ENCODE measurements around the gene ELAVL4. TPM values are rescaled to one million over a fixed set of nuclear protein-coding genes. Genes with fewer than 3 reads are reported as not detected.

ELAVL4 gene
- total and polyA plus RNA-seq, 4 donors, result 0.02 to 0.51 TPM; not detected in 2

DNA sequence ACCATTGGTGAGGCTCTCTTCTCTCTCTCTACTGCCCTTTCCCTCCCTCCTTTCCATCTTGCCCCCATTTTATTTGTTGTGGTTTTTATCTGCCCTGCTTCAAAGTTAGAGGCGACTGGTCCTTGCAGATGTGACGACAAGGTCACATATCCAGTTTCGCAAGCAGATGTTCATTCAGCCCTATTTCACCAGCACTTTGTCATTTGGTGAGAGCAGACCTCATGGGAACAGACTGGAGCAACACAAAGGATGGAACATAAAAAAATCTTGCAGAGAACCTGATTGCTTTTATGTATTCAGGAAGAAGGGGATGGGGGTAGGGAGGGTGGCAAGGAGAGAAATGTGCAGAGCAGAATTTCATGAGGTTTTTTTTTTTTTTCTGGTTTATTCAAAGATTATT lies 84.3 kb downstream of the ELAVL4 start (continued):
- TF ChIP-seq CTCF (IDR thresholded peaks at IDR 0.05; ENCODE audit: low read depth, low read length, missing input control), result no peak
- no peak for TF ChIP-seq RAD21 (IDR thresholded peaks at IDR 0.05)
- no peak for TF ChIP-seq FOXA1 (IDR thresholded peaks at IDR 0.05)
- no peak for TF ChIP-seq ATF3 (IDR thresholded peaks at IDR 0.05)
- no peak for TF ChIP-seq GABPA (IDR thresholded peaks at IDR 0.05 in 1 of 2, conservative IDR thresholded peaks at IDR 0.05 in 1 of 2)
- TF ChIP-seq SP1 (IDR thresholded peaks at IDR 0.05), result no peak
- no peak for TF ChIP-seq YY1 (IDR thresholded peaks at IDR 0.05)

DNA sequence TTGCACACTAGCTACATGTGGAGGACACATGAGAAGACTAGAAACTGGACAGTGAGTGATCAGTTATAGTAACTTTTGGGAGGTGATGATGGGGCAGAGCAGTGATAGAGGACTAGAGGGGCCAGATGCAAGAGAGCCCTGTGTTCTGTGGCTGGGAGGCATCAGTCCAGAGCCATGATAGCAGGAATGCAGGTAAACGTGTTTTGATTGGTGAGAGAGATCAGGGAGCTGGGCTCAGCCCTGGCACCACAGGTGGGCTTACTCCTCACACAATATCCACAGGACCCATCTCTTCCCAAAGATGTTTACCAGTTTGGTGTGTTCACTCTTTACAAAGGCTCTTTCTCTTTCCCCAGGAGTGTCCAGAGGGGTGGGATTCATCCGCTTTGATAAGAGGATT lies 86.5 kb downstream of the ELAVL4 start:
- no peaks in the 10 kb centered on the region for H3K27me3 ChIP-seq (ENCODE audit: control insufficient read depth in 4 of 4, insufficient read depth in 4 of 4, low read length in 3 of 4)
- no peaks in the 10 kb centered on the region for H3K9me3 ChIP-seq (ENCODE audit: control insufficient read depth in 4 of 4, low read length in 3 of 4)
- DNase-seq (ENCODE audit: low spot score), result no peak
- no peaks in the 10 kb centered on the region for H3K36me3 ChIP-seq (ENCODE audit: control insufficient read depth in 4 of 4, insufficient read depth in 3 of 4, low read depth in 1 of 4, low read length in 3 of 4)
- WGBS, result 75% methylated on average over 2 of the region's 2 CpGs
- TF ChIP-seq YY1 (IDR thresholded peaks at IDR 0.05), result no peak
- no peak for TF ChIP-seq ATF3 (IDR thresholded peaks at IDR 0.05)
- TF ChIP-seq HNF4A (conservative IDR thresholded peaks at IDR 0.05), result no peak
- no peak for TF ChIP-seq REST (IDR thresholded peaks at IDR 0.05)
- TF ChIP-seq GABPA (IDR thresholded peaks at IDR 0.05 in 1 of 2, conservative IDR thresholded peaks at IDR 0.05 in 1 of 2), result no peak
- TF ChIP-seq EGR1 (IDR thresholded peaks at IDR 0.05; ENCODE audit: low read depth in 2 of 2), result no peak
- H3K4me3 ChIP-seq (ENCODE audit: low read depth in 1 of 3, low read length in 3 of 3), result no peak overlapping the region
- no peak overlapping the region for H3K27ac ChIP-seq (ENCODE audit: low read depth in 1 of 2, low read length in 2 of 2)
- H3K4me1 ChIP-seq (ENCODE audit: control insufficient read depth in 4 of 4, insufficient read depth in 4 of 4, low read length in 3 of 4), result no peaks in the 10 kb centered on the region
- no peak overlapping the region for H3K9ac ChIP-seq (ENCODE audit: low read depth in 1 of 2, low read length in 2 of 2)

DNA sequence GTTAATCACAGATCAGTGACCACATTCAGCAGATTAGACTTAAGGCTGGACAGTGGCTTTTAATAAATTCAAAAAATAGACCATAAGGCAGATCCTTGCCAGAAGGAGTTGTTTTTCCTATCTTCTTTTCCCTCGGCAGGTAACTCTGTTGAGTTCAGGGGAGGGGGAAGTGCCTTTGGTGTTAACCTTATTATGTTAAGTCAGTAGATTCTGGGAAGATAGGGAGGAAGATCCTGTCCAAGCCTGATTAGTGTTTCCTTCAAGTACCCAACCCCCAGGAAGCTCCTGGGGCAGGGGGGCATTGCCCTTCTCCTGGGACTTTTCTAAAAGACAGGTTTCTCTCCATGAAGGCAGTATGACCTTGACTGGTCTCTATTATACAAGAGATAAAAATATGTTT lies 87.4 kb downstream of the ELAVL4 start:
- H3K9me3 ChIP-seq (ENCODE audit: control insufficient read depth in 4 of 4, low read length in 3 of 4), result no peaks in the 10 kb centered on the region
- no peak overlapping the region for H3K9ac ChIP-seq (ENCODE audit: low read depth in 1 of 2, low read length in 2 of 2)
- H3K4me3 ChIP-seq (ENCODE audit: low read depth in 1 of 3, low read length in 3 of 3), result no peak overlapping the region
- WGBS, result 86% methylated on average over 1 of the region's 1 CpG
- no peak for DNase-seq (ENCODE audit: low spot score)
- H3K4me1 ChIP-seq (ENCODE audit: control insufficient read depth in 4 of 4, insufficient read depth in 4 of 4, low read length in 3 of 4), result no peaks in the 10 kb centered on the region
- H3K27me3 ChIP-seq (ENCODE audit: control insufficient read depth in 4 of 4, insufficient read depth in 4 of 4, low read length in 3 of 4), result no peaks in the 10 kb centered on the region
- H3K36me3 ChIP-seq (ENCODE audit: control insufficient read depth in 4 of 4, insufficient read depth in 3 of 4, low read depth in 1 of 4, low read length in 3 of 4), result no peaks in the 10 kb centered on the region
- H3K27ac ChIP-seq (ENCODE audit: low read depth in 1 of 2, low read length in 2 of 2), result no peak overlapping the region
- TF ChIP-seq FOXA1 (IDR thresholded peaks at IDR 0.05) (no peak), ATF3 (IDR thresholded peaks at IDR 0.05) (no peak), TAF1 (conservative IDR thresholded peaks at IDR 0.05) (no peak), RAD21 (IDR thresholded peaks at IDR 0.05) (no peak), REST (IDR thresholded peaks at IDR 0.05) (no peak), SP1 (IDR thresholded peaks at IDR 0.05) (no peak), YY1 (IDR thresholded peaks at IDR 0.05) (no peak), ZBTB33 (IDR thresholded peaks at IDR 0.05) (no peak), EGR1 (IDR thresholded peaks at IDR 0.05; ENCODE audit: low read depth in 2 of 2) (no peak), JUND (IDR thresholded peaks at IDR 0.05) (no peak)
